GM11168 (cell line): ENCODE measurements around the gene MYO5B.
"Not testable (repeated sequence)": the region's sequence is repeated elsewhere in the genome, so short reads cannot be mapped to it uniquely, and the experiment has no call there.

ENCODE experiments used
- in situ Hi-C: fragments of 300-500 bp; cut with MboI; formaldehyde crosslinking; loops from one replicate; pipeline ENCODE4 v1.12.0; 2022; ENCODE audit warnings: low sequenced_read_pairs; ENCODE audit not compliant: unreplicated experiment

MYO5B gene

DNA sequence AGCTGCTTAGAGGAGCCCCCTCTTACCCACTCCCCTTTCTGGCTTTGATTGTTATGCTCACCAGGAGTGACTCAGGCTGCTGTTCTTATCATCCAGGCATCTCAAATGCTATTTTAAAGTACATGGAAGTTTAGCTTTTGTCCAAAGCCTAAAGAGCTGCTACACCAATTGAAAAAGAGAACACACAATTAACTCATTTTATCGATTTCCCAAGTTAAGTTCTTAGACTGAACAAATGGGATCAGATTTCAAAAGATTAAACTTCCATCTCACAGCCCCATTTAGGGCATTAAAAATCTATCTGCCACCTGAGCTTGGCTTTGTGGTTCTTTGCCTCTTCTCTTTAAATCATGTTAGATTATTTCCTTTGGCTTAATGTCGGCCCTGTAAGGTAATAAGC, 81.2 kb downstream of the MYO5B start:
- in situ Hi-C loops = no loop called here

DNA sequence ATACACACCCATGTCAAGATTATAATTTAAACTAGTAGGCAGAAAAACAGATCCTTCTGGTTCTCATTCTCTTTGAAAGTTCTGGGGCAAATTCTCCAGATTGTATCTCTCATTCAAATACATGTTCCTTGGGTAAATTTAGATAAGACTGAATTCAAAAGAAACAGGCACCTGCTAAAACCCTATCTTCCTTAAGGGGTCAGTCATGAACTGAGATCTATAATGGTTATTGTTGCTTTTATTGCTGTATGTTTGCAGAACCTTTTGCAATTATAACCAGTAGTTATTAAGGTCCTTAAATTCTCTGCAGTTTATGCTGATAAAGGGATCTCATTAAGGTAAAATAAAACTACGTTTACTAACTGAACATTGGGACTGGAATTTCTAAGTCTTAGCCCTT, 83.5 kb downstream of the MYO5B start:
- in situ Hi-C loops = no loop called here

DNA sequence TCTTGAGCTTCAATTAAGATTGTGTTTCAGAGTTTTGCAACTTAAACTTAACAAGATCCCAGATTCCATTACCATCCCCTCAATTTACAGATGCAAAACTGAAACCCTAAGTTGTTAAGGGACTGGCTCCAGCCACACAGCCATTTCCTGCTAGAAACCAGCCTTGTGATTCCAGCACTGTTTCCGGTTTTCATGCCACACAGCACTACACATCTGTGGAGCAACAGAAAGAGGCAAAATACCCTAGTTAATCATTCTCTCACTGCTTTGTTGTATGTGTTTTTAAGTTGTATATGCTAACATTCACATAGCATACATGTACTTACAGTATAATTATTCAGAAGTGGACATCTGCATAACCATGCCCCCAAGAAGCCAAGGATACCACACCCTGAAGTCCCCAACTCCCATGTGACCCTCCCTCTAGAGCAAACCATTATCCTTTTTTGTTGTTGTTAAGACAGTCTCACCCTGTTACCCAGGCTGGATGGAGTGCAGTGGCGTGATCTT, 87.4 kb downstream of the MYO5B start:
- in situ Hi-C loops = no loop called here

DNA sequence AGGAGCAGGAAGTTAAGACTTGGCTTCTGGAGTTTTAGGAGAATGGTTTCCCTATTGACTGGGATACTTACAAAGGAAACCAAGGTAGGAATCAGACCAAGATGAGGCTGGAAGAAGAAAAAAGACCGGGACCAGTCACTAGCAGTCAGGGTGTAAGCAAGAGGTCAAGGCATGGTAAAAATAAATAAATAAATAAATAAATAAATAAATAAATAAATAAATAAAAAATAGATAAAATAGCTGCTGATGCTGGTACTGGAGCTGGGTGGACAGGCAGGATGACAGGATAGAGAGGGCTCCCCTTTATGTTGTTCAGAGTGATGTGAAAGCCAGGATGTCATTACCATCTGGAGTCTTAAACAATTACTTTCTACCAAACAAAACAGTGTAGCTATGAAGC, 89.9 kb downstream of the MYO5B start:
- in situ Hi-C loops = no loop called here

DNA sequence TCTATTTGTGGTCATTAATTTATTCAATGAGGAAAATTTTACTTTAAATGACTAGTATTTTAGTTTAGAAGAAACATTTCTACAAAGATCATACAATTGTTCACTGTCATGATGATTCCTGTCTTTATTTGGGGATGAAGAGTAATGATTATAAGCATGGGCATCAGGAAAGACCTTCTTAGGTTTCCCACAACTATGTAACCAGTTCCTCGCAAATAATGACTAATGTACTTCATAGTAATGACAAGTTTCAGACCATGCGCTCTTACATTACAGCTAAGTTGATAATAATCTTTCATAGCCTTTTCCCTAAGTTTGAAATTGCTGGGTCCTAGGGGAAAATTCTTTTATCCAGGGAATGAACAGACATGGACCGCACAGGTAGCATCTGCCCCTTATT, 90.5 kb downstream of the MYO5B start:
- in situ Hi-C loops = no loop called here

DNA sequence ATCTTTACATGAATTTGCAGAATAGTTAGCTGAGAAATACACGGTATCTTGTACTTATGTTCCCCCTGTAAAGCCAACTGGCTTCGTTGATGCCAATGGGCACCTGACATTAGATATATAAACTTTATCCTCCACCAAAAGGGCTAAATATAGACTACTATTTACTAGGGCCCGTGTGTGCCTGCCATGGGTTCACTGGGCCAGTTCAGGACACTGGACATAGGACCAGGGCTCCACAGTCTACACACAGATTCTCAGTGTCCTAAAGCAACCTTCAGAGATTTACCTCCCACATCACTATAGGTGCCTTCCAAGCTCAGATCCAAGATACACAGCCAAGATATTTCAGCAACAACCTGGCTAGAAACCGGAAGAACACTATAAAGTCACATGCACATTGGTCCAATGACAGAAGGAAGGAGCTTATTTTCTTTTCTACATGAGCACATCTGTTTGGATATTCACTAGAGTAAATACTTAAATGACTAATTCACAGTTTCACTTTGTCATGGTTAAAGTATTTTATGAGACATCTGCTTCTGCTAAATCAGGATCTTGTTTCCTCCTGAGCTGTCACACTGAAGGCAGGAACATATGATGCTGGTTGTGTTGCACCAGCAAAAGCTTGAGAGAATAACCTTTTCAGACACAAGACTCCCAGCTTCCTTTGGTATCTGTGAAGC, 95.1 kb downstream of the MYO5B start:
- in situ Hi-C loops = no loop called here

DNA sequence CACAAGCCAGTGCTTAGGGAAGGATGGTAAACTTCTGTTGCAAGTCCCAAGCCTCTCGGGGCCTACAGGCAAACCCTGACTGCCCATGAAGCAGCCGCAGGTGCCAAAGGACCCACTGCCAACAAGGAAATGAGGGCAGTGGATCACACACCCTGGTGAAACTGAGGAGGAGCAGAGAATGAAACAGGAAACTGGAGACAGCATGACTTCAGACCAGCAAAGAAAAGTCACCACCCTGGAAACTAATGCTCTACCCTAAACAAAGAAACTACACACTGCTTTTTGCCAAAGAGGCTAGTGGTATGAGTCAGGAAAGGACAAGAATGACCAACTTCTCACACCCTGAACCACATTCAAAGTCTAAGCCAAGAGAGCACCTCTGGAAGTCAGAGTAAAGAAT, 97.2 kb downstream of the MYO5B start:
- in situ Hi-C loops = no loop called here

DNA sequence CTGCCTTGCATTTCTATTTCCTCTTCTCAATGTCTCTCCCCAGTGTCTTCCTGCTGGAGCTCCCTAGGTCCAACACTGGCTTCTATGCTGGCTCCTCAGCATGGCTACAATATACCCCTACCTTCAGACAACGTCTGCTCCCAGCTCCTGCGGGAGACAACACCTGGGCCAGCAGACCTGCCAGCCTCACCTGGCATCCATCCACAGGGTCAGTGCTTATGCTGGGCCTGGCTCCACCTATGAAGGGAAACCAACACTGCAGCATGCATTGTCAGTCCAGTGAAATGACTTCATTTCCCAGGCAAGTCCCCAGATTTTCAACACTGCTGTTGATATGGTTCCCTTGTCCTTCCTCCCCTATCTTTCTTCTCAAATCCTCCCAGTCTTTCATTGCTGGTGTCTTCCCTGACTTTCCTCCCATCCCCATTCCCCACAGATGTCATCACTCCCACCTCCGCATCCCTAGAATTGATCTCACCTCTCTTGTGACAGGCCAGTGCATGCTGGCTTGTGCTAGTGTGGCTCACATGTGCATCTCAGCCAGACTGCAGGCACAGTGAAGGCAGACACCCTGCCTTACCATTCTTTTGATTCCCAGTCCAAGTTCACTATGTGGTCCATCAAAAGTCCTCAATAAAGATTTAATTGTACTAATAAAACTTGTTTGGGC, 98.0 kb downstream of the MYO5B start:
- in situ Hi-C loops = no loop called here

DNA sequence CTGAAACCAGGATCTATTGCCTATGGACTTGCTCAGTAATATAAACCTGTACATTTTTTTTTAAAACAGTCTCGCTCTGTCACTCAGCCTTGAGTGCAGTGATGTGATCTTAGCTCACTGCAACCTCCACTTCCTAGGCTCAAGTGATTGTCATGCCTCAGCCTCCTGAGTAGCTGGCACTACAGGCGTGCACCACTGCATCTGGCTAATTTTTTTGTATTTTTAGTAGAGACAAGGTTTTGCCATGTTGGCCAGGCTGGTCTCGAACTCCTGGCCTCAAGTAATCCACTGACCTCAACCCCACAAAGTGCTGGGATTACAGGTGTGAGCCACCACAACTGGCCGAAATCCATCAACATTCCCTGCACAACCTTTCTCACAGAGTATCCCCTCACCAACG, 100.2 kb downstream of the MYO5B start:
- in situ Hi-C loops = not testable (repeated sequence)

DNA sequence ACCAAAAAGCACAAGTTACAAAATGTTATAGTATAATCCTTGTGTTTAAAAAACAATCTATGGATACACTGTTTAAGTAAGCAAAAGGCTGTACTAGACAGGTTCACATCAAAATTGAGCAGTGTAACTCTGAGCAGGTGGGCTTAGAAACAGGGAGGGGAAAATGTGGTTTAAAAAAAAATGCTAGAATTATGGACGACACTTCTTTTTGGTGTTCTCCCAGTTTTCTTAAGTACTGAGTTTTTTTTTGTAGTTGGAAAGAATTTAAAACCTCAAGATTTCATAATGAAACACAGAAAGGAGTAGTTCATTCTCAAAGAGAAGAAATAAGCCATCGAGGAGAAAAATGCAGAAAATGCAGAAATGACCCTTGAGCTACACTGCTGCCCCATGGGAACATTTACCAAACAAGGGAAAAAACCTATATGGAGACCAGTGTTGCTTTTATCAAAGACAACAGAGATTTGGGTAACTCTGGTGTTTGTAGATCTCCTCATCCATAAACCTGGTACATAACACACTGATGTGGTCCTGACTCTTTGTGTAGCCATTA, 100.7 kb downstream of the MYO5B start:
- in situ Hi-C loops = no loop called here

DNA sequence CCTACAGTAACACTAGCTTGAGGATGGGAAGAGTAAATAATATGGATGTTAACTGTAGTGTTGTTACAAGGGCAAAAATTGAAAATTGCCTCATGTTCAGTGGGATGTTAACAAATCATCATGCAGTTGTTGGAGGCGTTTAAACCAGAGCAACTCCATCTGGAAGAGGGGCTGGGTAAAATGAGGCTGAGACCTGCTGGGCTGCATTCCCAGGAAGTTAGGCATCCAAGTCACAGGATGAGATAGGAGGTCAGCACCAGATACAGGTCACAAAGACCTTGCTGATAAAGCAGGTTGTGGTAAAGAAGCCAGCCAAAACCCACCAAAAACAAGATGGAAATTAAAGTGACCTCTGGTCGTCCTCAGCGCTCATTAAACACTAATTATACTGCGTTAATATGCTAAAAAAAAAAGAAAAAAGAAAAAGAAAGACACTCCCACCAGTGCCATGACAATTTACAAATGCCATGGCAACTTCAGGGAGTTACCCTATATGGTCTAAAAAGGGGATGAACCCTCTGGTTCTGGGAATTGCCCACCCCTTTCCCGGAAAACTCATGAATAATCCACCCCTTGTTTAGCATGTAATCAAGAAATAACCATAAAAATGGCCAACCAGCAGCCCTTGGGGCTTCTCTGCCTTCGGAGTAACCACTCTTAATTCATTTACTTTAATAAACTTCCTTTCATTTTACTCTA, 101.4 kb downstream of the MYO5B start:
- in situ Hi-C loops = no loop called here

DNA sequence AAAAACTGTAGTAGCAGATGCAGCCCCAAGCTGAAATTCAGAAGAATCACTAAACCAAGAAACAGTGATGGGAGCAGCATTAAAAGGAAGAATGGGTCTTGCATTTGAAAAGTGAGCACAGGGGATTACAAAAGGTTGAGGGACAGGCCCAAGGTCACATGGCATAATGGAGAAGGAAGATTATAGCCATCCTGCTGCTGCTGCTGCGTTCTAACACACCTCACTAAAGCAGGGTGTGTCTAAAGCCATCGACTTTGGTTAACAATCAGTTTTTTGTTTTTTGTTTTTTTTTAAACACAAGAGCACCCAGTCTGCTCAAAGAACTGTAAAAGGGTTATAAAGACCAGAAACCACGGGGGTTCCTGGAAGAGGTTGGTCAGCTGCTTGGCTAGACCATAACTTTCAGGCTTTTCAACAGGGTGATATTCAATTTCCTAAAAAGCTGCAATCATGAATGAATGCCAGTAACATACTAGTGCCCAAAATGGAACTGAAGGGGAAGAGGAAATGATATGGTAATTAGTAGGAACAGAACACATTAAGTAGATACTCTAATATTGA, 102.6 kb downstream of the MYO5B start:
- in situ Hi-C loops = no loop called here

DNA sequence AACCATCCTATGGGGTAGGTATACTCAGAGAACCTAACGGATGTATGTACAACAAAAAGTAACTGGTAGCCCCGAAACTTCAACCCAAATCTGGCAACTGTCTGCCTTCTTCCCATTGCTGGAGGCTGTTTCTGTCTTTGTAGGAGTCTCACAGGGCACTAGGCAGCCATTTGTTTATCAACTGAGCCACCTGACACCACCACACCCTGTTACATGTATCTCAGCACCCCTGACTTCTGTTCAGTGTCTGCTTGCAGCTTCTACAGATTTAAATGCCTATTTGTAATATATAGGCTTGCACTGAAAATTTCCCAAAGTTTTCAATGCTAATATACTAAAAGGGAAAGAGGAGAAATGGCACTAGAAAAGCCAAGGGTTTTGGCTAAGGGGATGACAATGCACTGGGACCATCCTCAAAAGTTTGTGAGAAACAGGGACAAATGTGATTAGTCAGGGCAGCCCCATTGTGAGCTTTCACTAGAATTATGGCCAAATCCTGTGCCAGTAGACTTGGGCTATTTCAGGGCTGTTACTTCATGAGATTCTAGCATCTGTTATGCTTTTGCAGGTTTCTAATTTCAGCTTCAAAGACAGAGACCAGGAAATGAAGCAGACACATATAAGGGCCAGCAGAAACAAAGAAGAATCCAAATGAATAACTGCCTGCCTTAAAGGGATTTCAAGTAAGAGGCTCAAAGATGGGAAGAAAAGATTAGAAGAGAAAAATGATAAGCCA, 103.3 kb downstream of the MYO5B start:
- in situ Hi-C loops = no loop called here

DNA sequence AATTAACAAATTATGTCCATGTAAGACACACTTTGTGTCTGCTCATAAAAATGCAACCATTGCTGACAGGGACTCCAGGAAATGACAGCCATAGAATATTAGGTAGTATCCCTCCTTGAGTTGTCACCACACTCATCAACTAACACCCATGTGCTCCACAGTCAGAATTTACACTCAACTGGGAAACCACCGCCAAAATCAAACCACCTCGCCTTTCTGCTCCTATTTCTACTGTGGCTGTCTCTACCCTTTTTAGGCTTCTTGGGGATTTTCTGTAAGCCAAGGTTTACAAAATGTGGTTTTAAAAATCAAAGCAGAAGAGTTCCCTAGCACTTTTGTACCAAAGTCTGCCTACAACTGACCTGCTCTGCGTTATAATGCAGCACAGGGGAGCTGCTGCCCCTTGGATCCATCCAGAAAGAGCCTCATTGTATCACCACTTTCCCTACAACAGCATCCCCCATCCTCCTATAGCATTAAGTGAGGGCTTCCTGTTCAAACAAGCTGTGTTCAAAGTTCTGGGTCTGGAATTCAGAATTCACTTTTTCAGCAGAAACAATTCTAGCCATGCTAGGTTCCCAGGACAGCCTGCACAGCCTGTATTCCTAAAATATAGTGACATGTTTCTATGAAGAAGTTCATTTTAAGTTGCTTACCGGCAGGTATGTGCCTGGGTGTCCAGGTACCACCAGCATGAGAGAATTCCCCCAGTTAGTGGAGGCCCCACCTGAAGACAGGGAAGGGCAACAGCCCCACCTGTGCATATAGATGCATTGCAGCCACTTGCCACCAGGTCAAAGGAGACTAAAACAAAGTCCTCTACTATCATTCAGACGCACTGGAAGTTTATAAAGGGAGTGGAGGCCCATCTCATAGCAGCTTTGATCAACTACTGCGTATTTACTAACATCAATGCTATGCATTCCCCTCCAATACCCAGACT, 104.3 kb downstream of the MYO5B start:
- in situ Hi-C loops = no loop called here

DNA sequence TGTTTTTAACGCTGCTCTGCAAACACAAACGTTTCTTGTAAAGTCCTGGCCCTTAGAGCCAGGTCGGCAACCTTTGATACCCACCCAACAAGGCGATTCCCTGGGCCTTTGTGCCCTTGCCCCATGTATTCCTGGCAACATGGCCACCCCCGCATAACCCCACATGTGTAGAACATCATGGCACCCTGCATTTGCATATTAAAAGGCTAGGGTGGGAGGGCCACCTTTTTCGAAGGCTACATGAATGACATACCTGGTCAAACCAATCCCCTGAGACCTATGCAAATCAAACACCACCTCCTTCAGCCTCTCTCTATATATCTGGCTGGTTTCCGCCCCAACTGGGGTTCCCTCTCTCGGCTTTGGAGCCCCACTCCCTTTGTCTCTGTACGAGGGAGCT, 105.2 kb downstream of the MYO5B start:
- in situ Hi-C loops = no loop called here

DNA sequence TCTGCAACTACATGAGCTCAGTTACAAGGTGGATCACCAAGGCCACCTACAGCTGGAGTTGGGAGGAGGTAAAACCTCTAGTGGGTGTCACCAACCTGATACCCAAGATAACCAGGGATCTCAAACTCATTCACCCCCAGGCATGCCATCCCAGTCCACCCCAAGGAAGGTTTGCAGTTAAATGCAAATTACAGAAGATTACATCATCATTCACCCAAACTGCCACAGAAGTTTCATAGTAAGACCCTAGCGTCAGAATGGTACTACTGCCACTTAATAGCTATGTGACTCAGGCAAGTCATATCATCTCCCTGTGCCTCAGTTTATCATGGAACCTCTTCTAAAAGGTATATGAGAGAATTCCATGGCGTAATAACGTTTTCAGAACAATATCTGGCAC, 111.2 kb downstream of the MYO5B start:
- in situ Hi-C loops = no loop called here

DNA sequence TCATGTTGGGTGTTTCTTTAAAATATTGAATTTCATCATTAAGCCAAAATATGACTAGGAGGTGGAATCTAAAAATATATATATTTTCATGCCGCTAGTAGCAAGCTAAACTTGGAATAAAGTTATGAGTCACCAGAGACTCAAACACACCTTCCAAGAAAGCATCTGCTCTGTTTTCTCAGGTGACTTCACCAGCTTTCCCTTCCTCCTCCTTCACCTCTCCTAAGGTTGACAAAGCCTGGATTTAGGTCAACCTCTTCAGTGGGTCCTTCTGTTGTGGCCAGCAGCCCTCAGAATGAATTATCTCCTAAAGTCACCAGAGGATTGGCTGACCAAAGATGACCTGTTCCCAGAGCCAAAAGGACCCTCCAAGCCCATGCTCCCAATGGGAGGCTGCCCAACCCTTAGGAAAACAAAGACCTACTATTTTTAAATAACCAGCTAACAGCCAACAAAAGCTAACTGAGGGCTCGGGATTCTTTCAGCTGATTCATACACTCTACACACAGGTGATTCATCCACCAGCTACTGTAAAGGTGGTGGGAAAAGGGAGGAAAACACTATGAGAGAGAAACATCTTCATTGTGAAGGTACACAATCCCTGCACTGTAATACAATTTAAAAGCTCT, 113.9 kb downstream of the MYO5B start:
- in situ Hi-C loops = no loop called here

DNA sequence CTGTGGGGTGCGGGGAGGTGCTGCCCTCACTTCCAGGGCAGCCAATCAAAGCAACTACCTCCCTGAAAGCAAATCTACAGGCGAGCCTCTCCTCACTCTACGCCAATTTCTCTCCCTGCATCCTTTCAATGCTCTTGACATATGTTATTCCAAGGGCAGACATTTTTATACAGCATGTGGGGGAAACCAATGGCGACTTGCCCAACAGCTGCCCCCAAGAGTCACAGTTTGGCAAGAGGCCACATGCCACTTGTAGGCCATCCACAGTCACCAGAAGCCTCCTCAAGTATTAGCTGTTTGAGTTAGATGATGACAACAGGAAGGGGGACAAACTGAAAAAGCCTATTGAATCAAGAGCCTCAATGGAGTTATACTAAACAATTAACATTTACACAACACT, 114.6 kb downstream of the MYO5B start:
- in situ Hi-C loops = no loop called here
